Measurements from ENCODE around the gene CFAP221.
A peak's percentile ranks its signal among the peaks of the same experiment; 100 is the strongest.

DNA sequence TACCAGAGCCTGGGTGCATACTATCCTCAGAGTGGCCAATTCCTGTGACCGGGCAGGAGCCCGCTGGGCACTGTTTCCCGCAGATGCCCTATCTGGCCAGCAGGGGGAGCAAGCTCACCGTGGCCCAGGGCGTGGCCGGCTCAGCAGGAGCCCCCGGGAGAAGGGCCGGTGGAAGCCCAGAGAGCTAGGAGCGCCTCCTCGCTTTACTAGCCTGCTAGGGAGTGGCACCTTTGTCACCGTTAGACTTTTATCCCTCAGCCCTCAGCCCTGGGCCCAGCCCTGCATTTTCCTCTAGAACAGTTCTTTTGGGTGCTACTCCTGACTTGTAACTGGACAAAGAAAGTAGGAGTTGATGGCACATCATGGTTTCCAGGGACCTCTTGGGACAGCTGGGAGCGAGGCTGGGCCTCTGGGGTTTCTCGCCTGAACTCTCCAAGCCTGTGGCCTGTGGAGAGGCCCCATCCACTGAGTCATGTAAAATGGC, 158.7 kb downstream of the CFAP221 start:
- TF ChIP-seq CBX2 (IDR thresholded peaks at IDR 0.05; ENCODE audit: borderline replicate concordance, low read depth) (no peak), RAD21 (conservative IDR thresholded peaks at IDR 0.05 in 1 of 2, IDR thresholded peaks at IDR 0.05 in 1 of 2) (peak; percentile 93 to 95), CHD4 (IDR thresholded peaks at IDR 0.05; ENCODE audit: borderline replicate concordance) (no peak), CTCF (IDR thresholded peaks at IDR 0.05) (peak; percentile 93), MAFK (IDR thresholded peaks at IDR 0.05; ENCODE audit: partially characterized antibody) (no peak), POLR2A (IDR thresholded peaks at IDR 0.05; ENCODE audit: low read length) (no peak), RARB (CRISPR knock-in tag; IDR thresholded peaks at IDR 0.05) (no peak), REST (IDR thresholded peaks at IDR 0.05) (no peak), USF2 (IDR thresholded peaks at IDR 0.05) (no peak), SMC3 (IDR thresholded peaks at IDR 0.05) (peak; percentile 91), ZFP36 (IDR thresholded peaks at IDR 0.05; ENCODE audit: borderline replicate concordance, partially characterized antibody) (no peak)

Measured in A549 (cell line).